BLaER1 treated with 17β-estradiol and CSF1 and Interleukin-3, amounts not matched to agents 10 nM and 100 nM (cell line): Measurements from ENCODE around the gene CENPB.

ENCODE experiments used
- H3K27ac ChIP-seq, 11 experiments: shearing (Covaris generic); formaldehyde crosslinking; 2 replicates each; pipeline ENCODE4 v1.8.1; 2022
- H3K27me3 ChIP-seq, 11 experiments: shearing (Covaris generic); formaldehyde crosslinking; 2 replicates each; pipeline ENCODE4 v1.8.1; 2022
- H3K36me3 ChIP-seq, 11 experiments: shearing (Covaris generic); formaldehyde crosslinking; 2 replicates each; pipeline ENCODE4 v1.8.1; 2022
- H3K4me1 ChIP-seq, 10 experiments: shearing (Covaris generic); formaldehyde crosslinking; 2 replicates each; pipeline ENCODE4 v1.8.1; 2022
- H3K4me2 ChIP-seq, 11 experiments: shearing (Covaris generic); formaldehyde crosslinking; 2 replicates each; pipeline ENCODE4 v1.8.1; 2022
- H3K4me3 ChIP-seq, 10 experiments: shearing (Covaris generic); formaldehyde crosslinking; 2 replicates each; pipeline ENCODE4 v1.8.1; 2022
- H3K9ac ChIP-seq, 11 experiments: shearing (Covaris generic); formaldehyde crosslinking; 2 replicates each; pipeline ENCODE4 v1.8.1; 2022
- H3K9me3 ChIP-seq, 11 experiments: shearing (Covaris generic); formaldehyde crosslinking; replicated peaks in 1 of 11; 2 replicates each; pipeline ENCODE4 v1.8.1; 2022
- H4K20me1 ChIP-seq, 11 experiments: shearing (Covaris generic); formaldehyde crosslinking; 2 replicates each; pipeline ENCODE4 v1.8.1; 2022
- Cebpa-rat ChIP-seq, 11 experiments: shearing (Covaris generic); IDR thresholded peaks; 2 replicates each; pipeline ENCODE4 v1.8.1; 2022

CENPB gene

DNA sequence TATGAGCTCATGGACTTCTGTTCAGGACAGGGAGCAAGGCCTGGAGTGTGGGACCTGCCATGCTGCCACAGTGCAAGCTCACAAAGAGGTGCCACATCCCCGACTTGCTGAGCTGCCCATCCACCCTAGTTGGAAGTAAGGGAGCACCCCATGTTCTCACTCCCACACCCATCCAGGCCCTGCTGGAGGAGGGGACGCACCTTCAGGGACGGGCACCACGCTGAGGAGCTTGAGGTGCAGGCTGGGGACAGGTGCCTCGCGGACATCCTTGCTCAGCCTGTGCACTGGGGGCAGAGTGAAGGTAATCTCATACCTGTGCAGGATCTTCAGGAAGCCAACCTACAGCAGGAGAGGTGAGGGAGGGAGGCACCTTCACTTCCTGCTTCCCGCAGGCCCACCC lies 31.3 kb downstream of the CENPB start:
- Histone ChIP-seq H3K9ac (peak overlapping the region in 1 of 11 experiments; percentile 12; a peak in 2 of 22 replicates), H3K4me3 (no peak overlapping the region), H3K27me3 (no peaks in the 10 kb centered on the region), H3K27ac (peak overlapping the region in 6 of 11 experiments; percentile 25 to 75 (median 48); a peak in 7 of 22 replicates), H3K9me3 (no peaks in the 10 kb centered on the region), H3K36me3 (peaks cover 76 to 99% (median 82%) of the 10 kb centered on the region in 11 experiments), H3K4me1 (peaks cover 29 to 78% (median 60%) of the 10 kb centered on the region in 10 experiments), H3K4me2 (no peak overlapping the region), H4K20me1 (peaks cover 13 to 92% (median 84%) of the 10 kb centered on the region in 11 experiments; a peak in 21 of 22 replicates)
- TF ChIP-seq Cebpa-rat (IDR thresholded peaks at IDR 0.05) = no peak

DNA sequence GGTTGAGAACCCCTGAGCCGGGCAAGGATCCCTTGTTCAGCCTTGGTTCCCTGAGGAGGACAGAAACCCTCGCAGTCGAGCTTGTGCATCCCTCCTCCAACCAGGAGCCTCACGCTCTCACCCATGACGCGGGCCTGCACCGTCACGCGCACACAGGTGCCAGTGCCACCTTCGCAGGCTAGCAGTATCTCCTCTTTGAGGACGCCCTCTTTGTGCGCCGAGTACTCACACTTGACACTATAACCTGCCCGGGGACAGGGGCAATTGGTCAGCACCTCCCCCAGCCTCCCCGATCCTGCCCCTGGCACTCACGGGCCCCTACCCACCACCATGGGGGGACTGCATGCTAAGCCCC lies 32.3 kb downstream of the CENPB start:
- Histone ChIP-seq H3K9ac (peak overlapping the region in 2 of 11 experiments; percentile 1 to 8; a peak in 3 of 22 replicates), H3K27ac (peak overlapping the region in 2 of 11 experiments; percentile 3 to 15; a peak in 1 of 22 replicates), H3K4me3 (no peak overlapping the region), H3K27me3 (no peaks in the 10 kb centered on the region), H3K36me3 (peaks cover 67 to 90% (median 74%) of the 10 kb centered on the region in 11 experiments), H3K4me1 (peaks cover 21 to 68% (median 50%) of the 10 kb centered on the region in 10 experiments), H4K20me1 (peaks cover 3 to 91% (median 74%) of the 10 kb centered on the region in 11 experiments; a peak in 21 of 22 replicates), H3K4me2 (no peak overlapping the region), H3K9me3 (no peaks in the 10 kb centered on the region)
- TF ChIP-seq Cebpa-rat (IDR thresholded peaks at IDR 0.05) = no peak

DNA sequence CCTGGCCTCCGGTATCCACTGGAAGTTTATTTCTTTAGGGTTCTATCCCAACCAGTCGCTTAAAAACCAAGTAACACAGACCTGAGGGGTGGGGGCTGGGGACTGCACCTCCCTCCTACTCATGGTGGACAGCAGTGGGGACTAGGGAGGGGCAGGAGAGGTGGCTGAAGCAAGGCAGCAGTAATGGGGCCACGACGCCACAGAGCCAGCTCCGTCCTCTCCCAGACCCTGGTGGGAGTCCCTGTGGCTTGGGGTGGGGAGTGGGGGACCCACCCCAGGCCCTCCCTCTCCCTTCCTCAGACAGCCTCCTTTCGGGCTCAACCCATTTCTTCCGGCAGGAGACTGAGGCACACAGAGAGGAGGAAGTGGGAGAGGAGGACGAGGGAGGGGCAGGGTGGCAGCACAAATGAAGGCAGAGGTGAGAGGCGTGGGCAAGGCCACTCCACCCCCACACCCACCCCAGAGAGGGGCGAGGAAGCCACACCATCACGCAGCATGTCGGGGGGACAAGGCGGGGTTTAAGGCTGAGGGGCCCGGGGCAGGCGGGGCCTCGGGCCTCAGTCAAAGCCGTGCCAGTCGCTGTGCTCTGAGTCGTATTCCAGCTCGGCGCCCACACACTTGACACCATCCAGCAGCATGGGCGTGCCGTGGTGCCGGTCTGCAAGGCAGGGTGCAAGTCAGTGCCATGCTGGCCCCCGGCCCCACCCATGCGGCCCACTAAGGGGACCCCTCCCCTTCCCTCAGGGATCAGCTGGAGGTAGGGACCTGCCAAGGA lies 32.9 kb downstream of the CENPB start:
- H3K4me2 ChIP-seq = peak overlapping the region in 5 of 11 experiments; percentile 8 to 90 (median 79); a peak in 2 of 22 replicates
- peak overlapping the region in 4 of 11 experiments; percentile 8 to 38 (median 14); a peak in 5 of 22 replicates for H3K9ac ChIP-seq
- no peak for TF ChIP-seq Cebpa-rat (IDR thresholded peaks at IDR 0.05)
- no peaks in the 10 kb centered on the region for H3K9me3 ChIP-seq
- peak overlapping the region in 2 of 11 experiments; percentile 15 to 16; a peak in 3 of 22 replicates for H3K27ac ChIP-seq
- H3K36me3 ChIP-seq = peaks cover 62 to 84% (median 69%) of the 10 kb centered on the region in 11 experiments
- no peaks in the 10 kb centered on the region for H3K27me3 ChIP-seq
- peaks cover 21 to 62% (median 44%) of the 10 kb centered on the region in 10 experiments for H3K4me1 ChIP-seq
- no peak overlapping the region for H3K4me3 ChIP-seq
- H4K20me1 ChIP-seq = peaks cover 0 to 89% (median 71%) of the 10 kb centered on the region in 11 experiments; a peak in 19 of 22 replicates

DNA sequence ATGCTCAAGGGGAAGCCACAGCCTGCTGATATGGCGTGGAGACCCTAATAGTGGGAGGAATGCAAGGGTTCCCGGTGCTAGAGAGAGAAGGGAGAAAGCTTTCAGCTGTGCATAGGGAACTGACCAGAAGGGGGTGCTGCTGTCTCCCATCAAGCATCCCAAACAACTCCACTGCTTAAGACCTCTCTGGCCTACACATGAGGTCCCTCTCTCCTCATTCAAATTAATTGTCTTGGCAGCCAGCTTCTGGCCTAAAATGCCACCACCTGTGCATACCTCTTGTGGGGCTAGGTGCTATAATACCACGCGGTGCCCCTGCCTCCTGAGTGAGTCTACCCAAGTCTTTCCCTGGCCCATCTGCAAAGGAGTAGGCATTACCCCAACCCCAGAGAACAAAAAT lies 33.4 kb downstream of the CENPB start:
- peaks cover 56 to 78% (median 63%) of the 10 kb centered on the region in 11 experiments for H3K36me3 ChIP-seq
- peak overlapping the region in 6 of 11 experiments; percentile 8 to 54 (median 17); a peak in 5 of 22 replicates for H3K9ac ChIP-seq
- peak overlapping the region in 2 of 10 experiments; percentile 43 to 54; a peak in 1 of 20 replicates for H3K4me3 ChIP-seq
- H3K4me2 ChIP-seq = peak overlapping the region; percentile 62 to 90 (median 79); a peak in 21 of 22 replicates
- H3K4me1 ChIP-seq = peaks cover 21 to 56% (median 38%) of the 10 kb centered on the region in 10 experiments
- TF ChIP-seq Cebpa-rat (IDR thresholded peaks at IDR 0.05) = no peak
- H3K27me3 ChIP-seq = no peaks in the 10 kb centered on the region
- H3K27ac ChIP-seq = peak overlapping the region in 1 of 11 experiments; percentile 29; a peak in 2 of 22 replicates
- peaks cover 0 to 94% (median 71%) of the 10 kb centered on the region in 11 experiments; a peak in 19 of 22 replicates for H4K20me1 ChIP-seq
- H3K9me3 ChIP-seq = no peaks in the 10 kb centered on the region

DNA sequence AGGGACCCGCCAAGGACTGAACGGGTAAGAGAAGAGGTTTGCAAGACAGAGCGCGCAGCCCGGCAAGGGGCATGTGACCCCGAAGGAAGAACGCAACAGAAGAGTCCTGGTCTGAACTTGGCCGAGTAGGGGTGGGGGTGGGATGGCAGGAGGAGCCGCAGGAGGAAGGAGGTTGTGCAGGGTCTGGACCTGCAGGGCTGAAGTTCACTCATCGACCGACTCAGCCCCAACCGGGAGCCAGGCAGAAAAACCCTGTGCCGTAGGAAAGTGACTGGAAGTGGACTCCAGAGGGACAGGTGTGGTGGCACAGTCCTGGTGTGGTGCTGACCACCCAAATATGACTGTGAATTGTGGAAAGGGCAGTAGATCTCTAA lies 34.2 kb downstream of the CENPB start:
- H3K9ac ChIP-seq = peak overlapping the region in 10 of 11 experiments; percentile 15 to 66 (median 56); a peak in 16 of 22 replicates
- H3K4me2 ChIP-seq = peak overlapping the region; percentile 62 to 90 (median 79)
- no peaks in the 10 kb centered on the region for H3K9me3 ChIP-seq
- H3K27me3 ChIP-seq = no peaks in the 10 kb centered on the region
- TF ChIP-seq Cebpa-rat (IDR thresholded peaks at IDR 0.05) = no peak
- peaks cover 49 to 71% (median 56%) of the 10 kb centered on the region in 11 experiments for H3K36me3 ChIP-seq
- H3K27ac ChIP-seq = peak overlapping the region in 5 of 11 experiments; percentile 22 to 44 (median 35); a peak in 8 of 22 replicates
- H3K4me3 ChIP-seq = peak overlapping the region; percentile 43 to 60 (median 52); a peak in 18 of 20 replicates
- peaks cover 0 to 95% (median 66%) of the 10 kb centered on the region in 11 experiments; a peak in 19 of 22 replicates for H4K20me1 ChIP-seq
- peaks cover 17 to 49% (median 32%) of the 10 kb centered on the region in 10 experiments for H3K4me1 ChIP-seq

DNA sequence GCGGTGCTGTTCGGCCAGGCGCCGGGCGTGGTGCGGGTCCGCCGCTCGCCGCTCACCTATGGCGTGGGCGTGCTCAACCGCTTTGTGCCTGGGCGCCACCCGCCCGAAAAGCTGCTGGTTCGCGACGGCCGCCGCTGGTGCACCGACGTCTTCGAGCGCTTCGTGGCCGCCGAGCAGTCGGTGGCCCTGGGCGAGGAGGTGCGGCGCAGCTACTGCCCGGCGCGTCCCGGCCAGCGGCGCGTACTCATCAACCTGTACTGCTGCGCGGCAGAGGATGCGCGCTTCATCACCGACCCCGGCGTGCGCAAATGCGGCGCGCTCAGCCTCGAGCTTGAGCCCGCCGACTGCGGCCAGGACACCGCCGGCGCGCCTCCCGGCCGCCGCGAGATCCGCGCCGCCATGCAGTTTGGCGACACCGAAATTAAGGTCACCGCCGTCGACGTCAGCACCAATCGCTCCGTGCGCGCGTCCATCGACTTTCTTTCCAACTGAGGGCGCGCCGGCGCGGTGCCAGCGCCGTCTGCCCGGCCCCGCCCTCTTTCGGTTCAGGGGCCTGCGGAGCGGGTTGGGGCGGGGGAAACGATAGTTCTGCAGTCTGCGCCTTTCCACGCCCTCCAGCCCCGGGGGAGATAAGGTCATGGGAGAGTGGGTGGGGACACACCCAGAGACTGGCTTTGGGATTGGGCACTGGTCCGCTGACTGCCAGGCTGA lies 34.7 kb downstream of the CENPB start:
- TF ChIP-seq Cebpa-rat (IDR thresholded peaks at IDR 0.05) = no peak
- H3K4me1 ChIP-seq = peaks cover 15 to 43% (median 27%) of the 10 kb centered on the region in 10 experiments
- peaks cover 0 to 90% (median 66%) of the 10 kb centered on the region in 11 experiments; a peak in 19 of 22 replicates for H4K20me1 ChIP-seq
- no peaks in the 10 kb centered on the region for H3K27me3 ChIP-seq
- H3K4me3 ChIP-seq = peak overlapping the region; percentile 43 to 60 (median 52)
- H3K4me2 ChIP-seq = peak overlapping the region; percentile 62 to 90 (median 79)
- H3K36me3 ChIP-seq = peaks cover 43 to 65% (median 51%) of the 10 kb centered on the region in 11 experiments
- H3K27ac ChIP-seq = peak overlapping the region in 6 of 11 experiments; percentile 10 to 44 (median 28); a peak in 5 of 22 replicates
- H3K9me3 ChIP-seq = no peaks in the 10 kb centered on the region
- peak overlapping the region; percentile 16 to 66 (median 54); a peak in 18 of 22 replicates for H3K9ac ChIP-seq

DNA sequence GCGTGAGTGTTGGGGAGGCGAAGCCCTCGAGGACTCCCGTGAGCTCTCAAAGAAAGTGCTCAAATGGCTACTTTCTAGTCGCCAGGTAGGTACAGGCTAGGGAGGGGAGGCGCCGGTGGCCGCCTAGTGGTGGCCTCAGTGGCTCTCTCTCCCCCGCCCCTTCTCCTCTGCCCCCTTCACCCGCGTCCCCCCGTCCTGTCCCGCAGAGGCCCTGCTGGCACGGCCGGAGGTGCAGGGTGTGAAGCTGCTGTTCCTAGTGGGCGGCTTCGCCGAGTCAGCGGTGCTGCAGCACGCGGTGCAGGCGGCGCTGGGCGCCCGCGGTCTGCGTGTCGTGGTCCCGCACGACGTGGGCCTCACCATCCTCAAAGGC lies 35.2 kb downstream of the CENPB start:
- peaks cover 38 to 60% (median 45%) of the 10 kb centered on the region in 11 experiments for H3K36me3 ChIP-seq
- no peaks in the 10 kb centered on the region for H3K9me3 ChIP-seq
- H3K9ac ChIP-seq = peak overlapping the region in 7 of 11 experiments; percentile 16 to 66 (median 56); a peak in 7 of 22 replicates
- H4K20me1 ChIP-seq = peaks cover 0 to 89% (median 63%) of the 10 kb centered on the region in 11 experiments; a peak in 19 of 22 replicates
- H3K27me3 ChIP-seq = no peaks in the 10 kb centered on the region
- no peak overlapping the region; a peak in 1 of 22 replicates for H3K27ac ChIP-seq
- peak overlapping the region; percentile 62 to 90 (median 79) for H3K4me2 ChIP-seq
- H3K4me3 ChIP-seq = peak overlapping the region; percentile 43 to 60 (median 52); a peak in 19 of 20 replicates
- peaks cover 15 to 38% (median 22%) of the 10 kb centered on the region in 10 experiments for H3K4me1 ChIP-seq
- TF ChIP-seq Cebpa-rat (IDR thresholded peaks at IDR 0.05) = no peak
